NCI-H1105 (cell line): ENCODE measurements around the gene MRPS18C.
"Not testable (repeated sequence)": the region's sequence is repeated elsewhere in the genome, so short reads cannot be mapped to it uniquely, and the experiment has no call there.

Experiments
- DNase-seq: peaks from one replicate; lab custom pipeline; 2025; lab: John Stamatoyannopoulos, UW

MRPS18C gene

GRCh38 chr4:83498187-83498586 is 42.3 kb downstream of the MRPS18C start:
- DNase-seq: no peak

- not testable (repeated sequence) for DNase-seq
These were observed 45.8 kb downstream of the MRPS18C start for GRCh38 chr4:83501671-83502070.

GRCh38 chr4:83503974-83504373 is 48.1 kb downstream of the MRPS18C start:
- DNase-seq: no peak

GRCh38 chr4:83504503-83504902 is 48.6 kb downstream of the MRPS18C start:
- no peak for DNase-seq

GRCh38 chr4:83504996-83505395 is 49.1 kb downstream of the MRPS18C start:
- DNase-seq: no peak

- DNase-seq: peak; percentile 14
These were observed 53.3 kb downstream of the MRPS18C start for GRCh38 chr4:83509156-83509585.

- no peak for DNase-seq
These were observed 54.6 kb downstream of the MRPS18C start for GRCh38 chr4:83510442-83510841.
